Stimulated activated naive CD8-positive, alpha-beta T cell treated with anti-CD3 and anti-CD28 coated beads, Interleukin-15, Interleukin-2, amounts not matched to agents 100 U/mL and 50 U/mL, for 24 hours (primary cell): ENCODE measurements around the gene C1orf74.
A peak's percentile ranks its signal among the peaks of the same experiment; 100 is the strongest.

ENCODE experiments used
- ATAC-seq: fragments of 150-1000 bp; cut with Tn5 transposase; one replicate; pipeline ENCODE4 v1.10.0; 2021
- DNase-seq: peaks from one replicate; pipeline ENCODE4 v3.0.0; 2021

Gene C1orf74

DNA sequence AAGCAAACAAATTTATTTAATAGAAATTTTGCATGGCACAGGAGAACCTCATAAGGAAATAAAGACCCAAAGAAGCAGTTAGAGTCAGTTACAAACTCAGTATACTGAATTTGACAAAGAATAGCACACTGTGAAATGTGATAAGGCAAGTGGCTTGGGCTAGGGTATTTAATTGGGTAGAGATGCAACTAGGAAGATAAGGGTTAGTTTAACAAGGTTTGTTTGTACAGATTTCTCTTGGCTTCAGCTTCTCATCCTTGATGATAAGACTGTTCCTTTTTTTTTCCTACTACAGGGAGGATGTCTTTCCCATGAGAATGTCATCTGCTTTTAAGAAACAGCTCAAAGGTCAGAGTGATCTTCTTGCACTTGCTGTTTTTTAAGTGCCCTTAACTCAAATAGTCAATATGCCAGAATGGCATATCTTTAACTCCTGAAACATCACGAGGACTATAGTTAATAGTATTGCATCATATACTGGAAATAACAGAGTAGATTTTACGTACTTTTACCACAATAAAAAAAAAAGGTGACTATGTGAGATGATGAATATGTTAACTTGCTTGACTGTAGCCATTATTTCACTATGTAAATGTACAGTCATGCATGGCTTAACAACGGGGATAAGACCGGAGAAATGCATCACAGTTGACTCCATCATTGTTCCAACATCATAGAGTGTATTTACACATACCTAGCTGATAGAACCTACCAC is 37.8 kb downstream of the C1orf74 start:
- no peak for ATAC-seq
- DNase-seq: no peak

- ATAC-seq (no peak), DNase-seq (no peak)
Measured at GRCh38 chr1:209743145-209743482, 41.2 kb downstream of the C1orf74 start.

GRCh38 chr1:209742409-209743144 is 41.8 kb downstream of the C1orf74 start:
- no peak for ATAC-seq
- no peak for DNase-seq

GRCh38 chr1:209741889-209742288 is 42.5 kb downstream of the C1orf74 start:
- ATAC-seq (no peak), DNase-seq (no peak)

DNA sequence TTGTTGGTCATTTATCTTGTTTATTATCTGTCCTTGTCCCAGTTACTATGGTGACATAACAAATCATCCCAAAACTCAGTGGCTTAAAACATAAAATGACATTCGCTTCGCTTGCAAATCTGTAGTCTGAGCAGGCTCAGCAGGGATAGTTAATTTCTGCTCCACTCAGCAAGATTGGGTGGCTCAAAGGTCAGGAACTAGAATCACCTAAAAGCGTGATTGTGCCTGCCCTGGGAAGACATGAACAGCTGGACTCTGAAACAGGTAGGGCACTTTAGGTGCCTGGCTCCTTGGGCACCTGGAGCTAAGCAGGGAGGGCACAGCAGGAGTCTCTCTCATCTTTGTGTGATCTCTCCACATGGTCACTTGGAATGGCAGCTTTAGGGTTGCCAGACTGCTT is 43.2 kb downstream of the C1orf74 start:
- ATAC-seq (no peak), DNase-seq (no peak)

DNA sequence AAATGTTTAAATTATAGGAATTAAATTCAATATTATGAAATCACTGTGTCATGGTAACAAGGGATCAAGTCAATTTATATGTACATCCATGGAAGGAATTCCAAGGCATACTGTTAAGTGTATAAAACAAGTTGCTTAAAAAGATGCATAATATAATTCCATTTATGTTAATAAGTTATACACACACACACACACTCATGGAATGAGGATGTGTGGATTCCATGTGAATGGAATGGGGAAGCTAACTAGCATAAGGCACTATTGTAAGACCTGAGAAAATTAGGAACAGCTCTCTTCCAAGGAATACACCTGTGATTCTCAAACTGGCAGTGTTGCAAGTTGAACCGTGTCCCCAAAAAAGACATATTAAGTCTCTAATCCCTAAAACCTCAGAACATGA is 46.1 kb downstream of the C1orf74 start:
- no peak for ATAC-seq
- DNase-seq: no peak

- DNase-seq (no peak), ATAC-seq (no peak)
Measured at GRCh38 chr1:209737118-209737505, 47.2 kb downstream of the C1orf74 start.

- no peak for DNase-seq
- peak; percentile 54 for ATAC-seq
Measured at GRCh38 chr1:209736490-209737117, 47.8 kb downstream of the C1orf74 start.

DNA sequence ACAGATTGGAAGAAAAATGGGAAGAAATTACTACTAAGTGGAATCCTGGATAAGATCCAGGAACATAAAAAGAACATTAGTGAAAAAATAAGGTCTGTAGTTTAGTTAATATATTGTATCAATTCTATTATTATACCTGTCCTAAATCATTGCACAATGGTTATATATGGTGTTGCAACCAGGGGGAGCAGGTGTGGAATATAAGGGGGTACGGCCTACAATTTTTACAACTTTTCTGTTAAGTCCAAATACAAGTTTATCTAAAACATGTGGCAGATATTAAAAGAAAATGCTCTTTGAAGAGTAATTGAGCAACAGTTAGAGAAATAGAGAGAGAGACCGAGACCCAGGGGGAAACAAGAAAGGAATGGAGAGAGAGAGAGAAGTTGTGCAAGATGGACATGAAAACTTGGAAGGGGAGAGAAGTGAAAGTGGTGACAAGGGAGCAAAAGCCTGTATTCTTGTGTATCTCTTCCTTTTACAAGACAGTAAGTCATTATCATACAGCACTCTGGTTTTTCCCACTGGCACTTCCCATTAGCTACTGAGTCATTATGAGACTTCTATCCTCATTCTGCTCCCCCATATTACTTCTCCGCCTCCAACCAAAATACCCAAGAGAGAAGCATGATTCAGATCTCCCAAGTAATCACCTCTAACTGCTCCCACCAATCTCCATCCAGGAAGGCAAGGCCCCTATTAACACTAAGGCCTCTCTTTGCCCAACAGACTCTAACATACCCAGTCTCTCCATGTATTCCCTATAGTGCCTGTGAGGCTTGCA is 50.8 kb downstream of the C1orf74 start:
- ATAC-seq: peak; percentile 55

GRCh38 chr1:209732725-209733124 is 51.6 kb downstream of the C1orf74 start:
- no peak for DNase-seq
- ATAC-seq: no peak

More for the DNA sequence above, 50.8 kb downstream of the C1orf74 start:
- no peak for DNase-seq

DNA sequence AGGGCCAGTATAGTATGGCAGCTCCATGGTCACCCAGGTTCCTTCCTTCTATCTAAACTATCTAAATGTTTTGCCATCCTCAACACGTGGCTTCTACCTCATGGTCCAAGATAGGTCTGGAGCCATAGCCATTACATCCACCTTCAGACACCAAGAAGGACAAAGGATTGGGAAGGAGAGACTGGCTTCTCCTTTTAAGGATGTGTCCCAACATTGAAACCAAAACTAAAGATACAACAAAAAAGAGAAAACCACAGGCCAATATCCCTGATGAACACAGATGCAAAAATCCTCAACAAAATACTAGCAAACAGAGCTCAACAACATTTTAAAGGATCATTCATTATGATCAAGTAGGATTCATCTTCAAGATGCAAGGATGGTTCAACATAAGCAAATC is 54.9 kb downstream of the C1orf74 start:
- ATAC-seq (no peak), DNase-seq (no peak)
